Uterine smooth muscle cell (primary cell): ENCODE measurements around the gene PRB4. TPM values are rescaled to one million over a fixed set of nuclear protein-coding genes. Genes with fewer than 3 reads are reported as not detected.

Experiments
- total RNA-seq: library from RNA; depleted of rRNA; stranded (reverse); fragments of >200 nt; gene quantifications from 2 replicates; pipeline ENCODE4 v1.2.3, GENCODE V29; 2014

Gene PRB4
- total RNA-seq = not detected in 2 replicates

GRCh38 chr12:11310336-11310735, at the start of gene PRB4:
PRB4 (minus strand) TSS chr12:11310436; CDS start chr12:11310398, 38 bp downstream.

GRCh38 chr12:11269607-11270006, 40.6 kb downstream of the PRB4 start, which contains the start of gene PRB3:
PRB3 (minus strand) TSS chr12:11269707; CDS start chr12:11269669, 38 bp downstream.

Other genes with a start within 250 kb of the PRB4 start
- gene TAS2R46, start 248.1 kb downstream of the PRB4 start, total RNA-seq = 2.6 and 4.8 TPM in 2 replicates
- gene TAS2R43, start 218.1 kb downstream of the PRB4 start, total RNA-seq = 3.5 and 5.3 TPM in 2 replicates
- 6.5 and 9.1 TPM in 2 replicates for gene TAS2R30, start 175.8 kb downstream of the PRB4 start, total RNA-seq
- gene SMIM10L1, start 139.2 kb downstream of the PRB4 start, total RNA-seq = 5.7 and 6.3 TPM in 2 replicates
- gene TAS2R42, start 123.5 kb downstream of the PRB4 start, total RNA-seq = not detected in 2 replicates
- gene PRB3, start 40.7 kb downstream of the PRB4 start, total RNA-seq = not detected in 2 replicates
- not detected in 2 replicates for gene PRB2, start 85.1 kb upstream of the PRB4 start, total RNA-seq